B cell (primary cell): ENCODE data around the gene NTMT1. TPM values are rescaled to one million over a fixed set of nuclear protein-coding genes. Genes with fewer than 3 reads are reported as not detected.

ENCODE experiments used
- ATAC-seq: fragments of 200-7000 bp; cut with Tn5 transposase; one replicate; pipeline ENCODE4 v1.10.0; 2021; ENCODE audit warnings: low read depth, mild to moderate bottlenecking, moderate number of reproducible peaks, moderate library complexity
- CTCF ChIA-PET: fragments of 350-600 bp; sonication (Branson Sonifier 250); formaldehyde crosslinking; loops from one replicate; lab custom pipeline; 2021; ENCODE audit warnings: antibody characterized with exemption, inconsistent platforms; lab: Charles Lee
- POLR2A ChIA-PET: fragments of 350-600 bp; sonication (Branson Sonifier 250); formaldehyde crosslinking; loops from one replicate; lab custom pipeline; 2021; ENCODE audit warnings: antibody characterized with exemption; lab: Charles Lee
- DNase-seq: peaks from one replicate; pipeline ENCODE4 v3.0.0; 2013
- H2AFZ ChIP-seq: 2 replicates; pipeline ENCODE4 v1.6.1; 2012; ENCODE audit warnings: mild to moderate bottlenecking, low read depth, low read length; ENCODE audit not compliant: insufficient read depth, poor library complexity, severe bottlenecking
- H3K27ac ChIP-seq, 2 donors: 1 replicate in 1 of 2; 2 replicates in 1 of 2; pipeline ENCODE4 v1.5.1; 2012 to 2013; ENCODE audit warnings: low read length in 2 of 2, mild to moderate bottlenecking in 2 of 2, moderate library complexity in 1 of 2
- H3K27me3 ChIP-seq, 4 experiments: fragments of 200-600 bp in 1 of 4; sonication (generic) in 1 of 4; replicated peaks in 1 of 4; 1 replicate in 2 of 4; 2 replicates in 2 of 4; pipeline versions ENCODE4 v1.6.1 to v1.7.0; 2013 to 2016; ENCODE audit warnings: low read length in 3 of 4, mild to moderate bottlenecking in 2 of 4, mixed read lengths in 1 of 4, moderate library complexity in 1 of 4; ENCODE audit not compliant: insufficient read depth in 4 of 4, control insufficient read depth in 3 of 4; ENCODE audit errors: control extremely low read depth in 1 of 4
- H3K36me3 ChIP-seq, 2 experiments: replicated peaks in 1 of 2; 1 replicate in 1 of 2; 2 replicates in 1 of 2; pipeline versions ENCODE4 v1.6.1 to v1.7.1; 2013; ENCODE audit warnings: low read length in 1 of 2; ENCODE audit not compliant: insufficient read depth in 2 of 2, control insufficient read depth in 1 of 2; ENCODE audit errors: control extremely low read depth in 1 of 2, extremely low read depth in 1 of 2
- H3K4me1 ChIP-seq, 2 donors: fragments of 200-600 bp in 1 of 2; sonication (generic) in 1 of 2; 1 replicate in 1 of 2; 2 replicates in 1 of 2; pipeline versions ENCODE4 v1.5.1 to v1.6.1; 2013 to 2017; ENCODE audit warnings: low read length in 2 of 2; ENCODE audit not compliant: control insufficient read depth in 2 of 2, insufficient read depth in 2 of 2
- H3K4me2 ChIP-seq: replicated peaks from 2 replicates; pipeline ENCODE3; 2012; ENCODE audit warnings: mild to moderate bottlenecking, low read depth, low read length; ENCODE audit not compliant: poor library complexity, severe bottlenecking
- H3K4me3 ChIP-seq, 5 experiments: fragments of 200-600 bp in 1 of 5; sonication (generic) in 1 of 5; 1 replicate in 3 of 5; 2 replicates in 2 of 5; pipeline versions ENCODE4 v1.5.1 to v1.7.0; 2011 to 2016; ENCODE audit warnings: low read length in 4 of 5, mild to moderate bottlenecking in 4 of 5, low read depth in 2 of 5, control low read depth in 1 of 5, moderate library complexity in 1 of 5; ENCODE audit not compliant: insufficient read depth in 1 of 5; ENCODE audit errors: control extremely low read depth in 1 of 5, extremely low read depth in 1 of 5
- H3K79me2 ChIP-seq: fragments of 200-600 bp; sonication (generic); one replicate; pipeline ENCODE4 v1.6.0; 2016; ENCODE audit warnings: low read length; ENCODE audit not compliant: control insufficient read depth, insufficient read depth
- H3K9ac ChIP-seq: fragments of 200-600 bp; sonication (generic); 2 replicates; pipeline ENCODE4 v1.6.1; 2017; ENCODE audit warnings: mild to moderate bottlenecking, low read length, moderate library complexity
- H3K9me3 ChIP-seq, 3 donors: one replicate each; pipeline versions ENCODE4 v1.6.1 to v1.7.1; 2013; ENCODE audit warnings: low read length in 2 of 3; ENCODE audit not compliant: control insufficient read depth in 2 of 3, insufficient read depth in 1 of 3; ENCODE audit errors: control extremely low read depth in 1 of 3
- H4K20me1 ChIP-seq: 2 replicates; pipeline ENCODE4 v1.6.0; 2012; ENCODE audit warnings: mild to moderate bottlenecking, low read length; ENCODE audit not compliant: insufficient read depth, control insufficient read depth, poor library complexity, severe bottlenecking
- H3K27ac Mint-ChIP-seq: one replicate; pipeline ENCODE4 v1.8.0; 2021; ENCODE audit warnings: mixed read lengths
- H3K27me3 Mint-ChIP-seq: one replicate; pipeline ENCODE4 v1.8.0; 2021; ENCODE audit warnings: mixed read lengths
- H3K4me1 Mint-ChIP-seq: one replicate; pipeline ENCODE4 v1.8.0; 2021; ENCODE audit warnings: mixed read lengths
- H3K4me3 Mint-ChIP-seq: one replicate; pipeline ENCODE4 v1.8.0; 2021; ENCODE audit warnings: mixed read lengths
- H3K9me3 Mint-ChIP-seq: one replicate; pipeline ENCODE4 v1.8.0; 2022; ENCODE audit warnings: mixed read lengths; ENCODE audit not compliant: insufficient read depth
- EZH2 ChIP-seq: IDR thresholded peaks from 2 replicates; pipeline ENCODE4 v1.6.1; 2012; ENCODE audit warnings: borderline replicate concordance, low read depth, mild to moderate bottlenecking, moderate library complexity, low read length; ENCODE audit not compliant: insufficient read depth, poor library complexity, severe bottlenecking
- WGBS: methylation state at CpG from one replicate; pipeline ENCODE4 v1.1.5; 2013; ENCODE audit warnings: missing lambda C conversion rate; ENCODE audit not compliant: insufficient coverage; 5-methylcytosine and 5-hydroxymethylcytosine counted together
- intact Hi-C: fragments of 100-400 bp; cut with micrococcal nuclease; formaldehyde crosslinking; loops from one replicate; pipeline ENCODE4 v1.10.0; 2022
- polyA plus RNA-seq: library from polyadenylated mRNA; depleted of rRNA; stranded (reverse); fragments of >200 nt; gene quantifications from 2 replicates; pipeline ENCODE4 v1.2.3, GENCODE V29; 2012
- total RNA-seq, 2 donors: library from RNA; stranded (reverse); fragments of 120-200 nt in 1 of 2; gene quantifications; 1 replicate in 1 of 2; 2 replicates in 1 of 2; pipeline versions ENCODE4 v1.2.3 to v1.2.4, GENCODE V29; 2013 to 2022
- TF ChIP-seq, protein P1 (sequence below): fragments of 200-600 bp; IDR thresholded peaks from one replicate; pipeline ENCODE4 v1.8.0; 2022; ENCODE audit warnings: antibody characterized with exemption, mild to moderate bottlenecking

NTMT1 gene
- total and polyA plus RNA-seq, 2 donors (not counting 1 experiment from before 2014, with no cell fraction given), result 21.8 to 35.3 TPM

DNA sequence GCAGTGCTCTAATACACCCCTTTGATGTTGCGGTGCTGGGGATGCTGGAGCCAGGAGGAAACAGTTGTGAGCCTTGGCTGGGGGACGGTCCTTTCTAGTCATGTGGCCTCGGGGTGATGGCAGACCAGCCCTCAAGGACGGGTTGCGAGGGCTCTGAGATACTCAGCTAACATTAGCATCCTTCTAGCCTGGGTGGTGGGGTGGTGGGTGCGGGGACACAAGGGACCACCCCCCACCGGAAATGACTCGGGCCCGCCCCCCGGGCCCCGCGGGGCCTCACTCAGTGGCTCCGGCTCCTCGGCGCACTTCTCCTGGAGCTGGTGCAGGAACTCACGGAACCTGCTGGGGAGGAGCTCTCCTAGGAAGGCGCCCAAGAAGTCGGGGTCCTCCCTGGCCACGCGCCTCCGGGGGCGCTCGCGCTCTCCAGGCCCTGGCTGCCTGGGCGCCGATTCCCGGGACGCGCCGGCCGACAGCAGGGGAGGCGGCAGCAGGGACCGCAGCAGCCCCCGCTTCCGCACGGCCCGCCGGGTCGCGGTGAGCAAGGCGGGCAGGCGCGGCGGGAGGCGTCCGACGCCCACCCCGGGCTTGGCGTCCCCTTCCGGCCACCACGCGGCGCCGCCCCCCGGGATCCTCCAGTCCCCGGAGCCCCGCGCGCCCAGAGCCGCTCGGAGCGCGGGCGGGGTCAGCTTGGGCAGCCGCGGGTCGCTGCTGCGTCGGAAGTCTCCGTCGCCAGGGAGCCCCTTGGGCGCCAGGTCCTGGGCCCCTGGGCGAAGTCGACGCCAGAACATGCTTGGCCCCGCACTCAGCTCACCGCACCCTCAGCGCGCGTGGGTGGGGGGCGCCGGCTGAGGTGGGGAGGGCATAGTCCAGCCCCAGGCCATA lies 5.9 kb upstream of the NTMT1 start:
- Histone ChIP-seq H3K27ac (no peak overlapping the region), H4K20me1 (no peaks in the 10 kb centered on the region), H3K9ac (peak overlapping the region; percentile 37), H3K9me3 (peaks cover 0 to 11% (median 0%) of the 10 kb centered on the region in 3 donors), H3K4me3 (peak overlapping the region in 3 of 5 experiments; percentile 23 to 50 (median 29)), H3K27me3 (peaks cover 0 to 32% (median 17%) of the 10 kb centered on the region in 4 experiments), H3K4me1 (peaks cover 22 to 26% of the 10 kb centered on the region in 2 donors), H3K36me3 (no peaks in the 10 kb centered on the region), H3K4me2 (peak overlapping the region; percentile 77), H2AFZ (peak overlapping the region; percentile 54), H3K79me2 (no peaks in the 10 kb centered on the region)
- TF ChIP-seq EZH2, result peak; percentile 93
- TF ChIP-seq, protein P1, sequence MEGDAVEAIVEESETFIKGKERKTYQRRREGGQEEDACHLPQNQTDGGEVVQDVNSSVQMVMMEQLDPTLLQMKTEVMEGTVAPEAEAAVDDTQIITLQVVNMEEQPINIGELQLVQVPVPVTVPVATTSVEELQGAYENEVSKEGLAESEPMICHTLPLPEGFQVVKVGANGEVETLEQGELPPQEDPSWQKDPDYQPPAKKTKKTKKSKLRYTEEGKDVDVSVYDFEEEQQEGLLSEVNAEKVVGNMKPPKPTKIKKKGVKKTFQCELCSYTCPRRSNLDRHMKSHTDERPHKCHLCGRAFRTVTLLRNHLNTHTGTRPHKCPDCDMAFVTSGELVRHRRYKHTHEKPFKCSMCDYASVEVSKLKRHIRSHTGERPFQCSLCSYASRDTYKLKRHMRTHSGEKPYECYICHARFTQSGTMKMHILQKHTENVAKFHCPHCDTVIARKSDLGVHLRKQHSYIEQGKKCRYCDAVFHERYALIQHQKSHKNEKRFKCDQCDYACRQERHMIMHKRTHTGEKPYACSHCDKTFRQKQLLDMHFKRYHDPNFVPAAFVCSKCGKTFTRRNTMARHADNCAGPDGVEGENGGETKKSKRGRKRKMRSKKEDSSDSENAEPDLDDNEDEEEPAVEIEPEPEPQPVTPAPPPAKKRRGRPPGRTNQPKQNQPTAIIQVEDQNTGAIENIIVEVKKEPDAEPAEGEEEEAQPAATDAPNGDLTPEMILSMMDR, result no peak
- Mint-ChIP-seq H3K9me3 (no peaks in the 10 kb centered on the region), H3K4me1 (peaks cover 24% of the 10 kb centered on the region), H3K27ac (no peak overlapping the region), H3K4me3 (peak overlapping the region; percentile 71), H3K27me3 (peaks cover 30% of the 10 kb centered on the region)
- CTCF ChIA-PET, result interaction anchor here (0.5 to 12.5 kb wide), 5 partner anchors 9 to 1252 kb away, joined by 3 to 269 read pairs (median 3); no protein-coding TSS in a partner anchor
- POLR2A ChIA-PET, result interaction anchor here (0.6 kb wide), 1 partner anchor 1180 kb away, joined by 5 read pairs; no protein-coding TSS in a partner anchor
- ATAC-seq (peak; percentile 12), DNase-seq (peak; percentile 55)
- intact Hi-C loops, result loop anchor here (10.0 kb wide), 1 partner anchor 675 kb away; the partner anchor contains the start of genes DOLK and NUP188
- WGBS, result 1% methylated on average over 78 of the region's 82 CpGs
